NCI-H1092 treated with DMSO at 0.1 percent for 48 hours (cell line): ENCODE data around the gene PPP1R3G.
"Not testable (repeated sequence)": the region's sequence is repeated elsewhere in the genome, so short reads cannot be mapped to it uniquely, and the experiment has no call there.

Experiments used
- DNase-seq: peaks from one replicate; lab custom pipeline; 2025; lab: John Stamatoyannopoulos, UW

The PPP1R3G gene

GRCh38 chr6:5120011-5120410 lies 34.9 kb downstream of the PPP1R3G start:
- no peak for DNase-seq

GRCh38 chr6:5120543-5120942 lies 35.4 kb downstream of the PPP1R3G start:
- DNase-seq = not testable (repeated sequence)

- no peak for DNase-seq
Observed at GRCh38 chr6:5121479-5121878, 36.3 kb downstream of the PPP1R3G start.

- DNase-seq = no peak
Observed at GRCh38 chr6:5121956-5122355, 36.8 kb downstream of the PPP1R3G start.

GRCh38 chr6:5122504-5123112 lies 37.5 kb downstream of the PPP1R3G start:
- DNase-seq = no peak

GRCh38 chr6:5123296-5124143 lies 38.4 kb downstream of the PPP1R3G start:
- DNase-seq = no peak

- DNase-seq = no peak
Observed at GRCh38 chr6:5124526-5124925, 39.4 kb downstream of the PPP1R3G start.

GRCh38 chr6:5125152-5126006 lies 40.2 kb downstream of the PPP1R3G start:
- DNase-seq = no peak

GRCh38 chr6:5126214-5126613 lies 41.1 kb downstream of the PPP1R3G start:
- no peak for DNase-seq

- no peak for DNase-seq
Observed at GRCh38 chr6:5127106-5127687, 42.1 kb downstream of the PPP1R3G start.

GRCh38 chr6:5128351-5128750 lies 43.2 kb downstream of the PPP1R3G start:
- DNase-seq = no peak

- DNase-seq = no peak
Observed at GRCh38 chr6:5130135-5130866, 45.2 kb downstream of the PPP1R3G start.

GRCh38 chr6:5132731-5133130 lies 47.6 kb downstream of the PPP1R3G start:
- no peak for DNase-seq

GRCh38 chr6:5133943-5134342 lies 48.8 kb downstream of the PPP1R3G start:
- DNase-seq = no peak

GRCh38 chr6:5135788-5136376 lies 50.7 kb downstream of the PPP1R3G start:
- no peak for DNase-seq

- no peak for DNase-seq
Observed at GRCh38 chr6:5136851-5137250, 51.7 kb downstream of the PPP1R3G start.
